NCI-H128 (cell line): ENCODE results near the gene RAPSN.

Experiments used
- DNase-seq: peaks from one replicate; lab custom pipeline; 2025; ENCODE audit not compliant: unreplicated experiment; lab: John Stamatoyannopoulos, UW

RAPSN gene

DNA sequence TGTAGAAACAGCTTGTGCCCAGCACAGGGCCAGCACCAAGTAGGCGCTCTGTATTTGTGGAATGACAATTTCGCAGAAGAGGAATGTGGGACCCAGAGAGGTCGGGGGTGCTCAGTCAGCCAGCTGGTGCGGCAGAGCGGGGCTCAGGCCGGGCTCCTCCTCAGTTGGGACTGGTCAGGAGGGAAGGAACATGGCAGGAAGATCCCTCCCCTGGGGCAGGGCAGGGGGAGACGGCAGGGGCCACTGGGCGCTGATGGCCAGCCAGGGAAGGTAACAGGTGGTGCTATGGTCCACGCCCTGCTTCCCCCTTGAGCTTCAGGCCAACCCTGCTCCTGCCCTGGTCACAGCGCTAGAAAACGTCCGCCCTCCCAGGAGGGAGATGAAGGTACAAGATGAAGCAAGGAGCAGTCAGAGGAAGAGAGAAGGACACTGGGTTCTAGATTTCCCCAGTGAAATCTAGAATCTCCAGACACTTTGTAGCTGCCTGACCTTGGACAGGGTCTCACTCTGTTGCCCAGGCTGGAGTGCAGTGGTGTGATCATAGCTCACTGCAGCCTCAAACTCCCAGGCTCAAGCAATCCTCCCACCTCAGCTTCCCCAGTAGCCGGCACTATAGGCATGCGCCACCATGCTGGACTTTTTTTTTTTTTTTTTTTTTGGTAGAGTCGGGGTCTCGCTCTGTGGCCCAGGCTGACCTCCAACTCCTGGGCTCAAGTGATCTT is 57.1 kb downstream of the RAPSN start:
- DNase-seq: no peak

DNA sequence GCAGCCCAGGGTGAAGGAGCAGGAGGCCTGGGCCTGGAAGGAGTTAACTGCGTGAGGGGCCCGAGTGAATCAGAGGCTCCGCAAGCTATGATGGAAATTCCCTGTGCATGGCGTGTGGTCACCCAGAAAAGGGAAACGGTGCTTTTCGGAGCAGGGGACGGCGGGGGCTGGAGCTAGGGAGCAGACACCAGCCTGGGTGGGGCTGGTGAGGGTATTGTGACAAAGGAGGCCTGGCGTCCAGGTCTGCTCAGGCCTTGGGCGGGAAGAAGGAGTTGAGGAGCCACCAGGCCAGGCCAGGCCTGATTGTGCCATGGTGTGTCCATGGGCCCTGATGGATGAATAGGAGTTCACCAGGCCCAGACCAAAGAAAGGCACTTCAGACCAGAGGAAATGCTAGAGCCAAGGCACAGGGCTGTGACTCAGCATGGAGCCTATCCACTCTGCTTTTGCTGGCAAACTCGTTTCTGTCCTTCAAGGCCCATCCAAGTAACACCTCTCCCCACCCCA is 57.8 kb downstream of the RAPSN start:
- DNase-seq: no peak

DNA sequence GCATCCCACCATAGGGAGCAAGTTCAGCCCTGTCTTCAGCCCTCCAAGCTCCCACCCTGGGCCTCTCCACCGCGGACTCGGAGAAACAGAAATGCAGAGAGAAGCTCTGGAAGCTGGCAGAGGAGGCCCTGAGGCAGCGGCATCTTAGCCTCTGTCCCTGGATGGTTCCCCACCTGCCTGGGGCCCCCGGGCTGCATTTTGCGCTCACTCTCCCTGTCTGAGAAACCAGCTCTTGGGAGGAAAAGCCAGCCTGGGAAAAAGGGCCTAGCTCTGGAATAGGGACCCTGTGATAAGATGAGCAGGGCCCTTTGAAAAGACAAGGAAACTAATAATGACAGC is 58.5 kb downstream of the RAPSN start:
- DNase-seq: no peak

DNA sequence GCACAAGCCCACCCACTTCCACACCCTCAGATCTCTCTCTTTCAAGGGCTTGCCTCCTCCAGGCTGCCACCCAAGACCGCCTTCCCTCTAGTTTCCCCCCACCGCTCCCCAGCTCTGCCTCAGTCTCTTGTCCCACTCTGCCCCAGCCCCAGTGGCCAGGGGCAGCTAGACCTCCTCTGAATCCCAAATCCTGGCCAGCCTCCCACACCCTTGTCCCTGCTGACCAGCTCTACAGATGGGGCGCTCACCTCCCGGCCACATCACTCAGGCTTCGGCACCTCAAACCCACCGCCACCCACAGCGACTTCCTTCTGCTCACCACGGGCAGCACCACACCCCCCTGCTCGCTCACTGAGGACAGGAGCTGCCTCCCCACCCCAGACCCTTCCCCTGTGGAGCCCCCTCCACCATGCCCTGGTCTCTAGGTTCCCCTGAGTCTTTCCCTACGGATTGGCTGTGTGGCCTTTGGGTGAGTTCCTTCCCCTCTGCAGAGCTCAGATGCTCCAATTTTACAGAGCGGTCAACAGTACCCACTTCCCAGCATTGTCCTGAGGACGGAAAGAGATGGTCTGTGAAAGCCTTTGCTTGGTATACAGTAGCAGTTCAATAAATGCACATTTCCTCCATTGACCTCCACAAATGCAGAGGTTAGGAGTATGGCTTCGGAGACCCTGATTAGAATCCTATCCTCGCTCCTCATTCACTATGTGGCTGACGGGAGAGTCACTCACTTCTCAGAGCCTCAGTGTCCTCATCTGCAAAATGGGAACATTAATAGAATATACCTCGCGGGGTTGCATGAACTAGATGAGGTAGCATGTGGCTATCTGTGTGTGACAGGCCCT is 59.1 kb downstream of the RAPSN start:
- no peak for DNase-seq

DNA sequence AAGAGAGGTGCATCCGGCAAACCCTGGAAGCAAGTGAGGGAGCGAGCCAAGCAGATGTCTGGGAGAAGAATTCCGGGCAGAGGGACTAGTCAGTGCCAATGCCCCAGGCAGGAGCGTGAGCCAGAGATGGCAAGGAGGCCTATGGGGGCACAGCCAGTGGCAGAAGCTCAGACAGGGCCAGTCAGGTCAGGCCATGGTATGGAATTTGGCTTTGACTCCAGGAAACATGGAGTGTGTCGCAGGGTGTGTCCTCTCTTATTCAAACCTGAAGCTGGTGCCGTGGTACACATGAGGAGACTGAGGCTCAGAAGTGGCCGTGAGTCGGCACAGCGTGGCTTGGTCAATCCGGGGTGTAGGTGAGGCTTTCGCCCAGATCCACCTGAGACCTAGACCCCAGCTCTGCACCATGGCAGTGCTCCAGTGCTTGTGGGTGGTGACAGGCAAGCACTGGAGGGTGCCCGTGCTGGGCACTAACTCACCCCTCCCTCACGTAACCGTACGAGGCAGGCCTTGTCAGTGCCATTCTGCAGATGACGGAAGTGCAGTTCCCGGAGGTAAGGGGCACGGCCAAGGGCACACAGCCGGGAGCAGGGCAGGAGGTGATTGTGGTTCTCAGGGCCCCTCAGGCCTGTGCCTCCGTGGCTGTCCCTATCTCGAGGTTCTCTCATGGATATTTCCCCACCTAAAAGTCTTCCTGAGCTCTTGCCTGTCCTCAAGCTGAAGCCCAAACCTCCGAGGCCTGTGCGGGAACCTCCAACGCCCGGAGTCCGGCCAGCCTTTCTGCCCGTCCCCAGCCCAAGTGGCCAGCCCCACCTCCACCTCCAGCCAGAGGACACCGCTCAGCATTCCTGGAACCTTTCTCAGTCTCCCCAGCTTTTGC is 60.0 kb downstream of the RAPSN start:
- no peak for DNase-seq

DNA sequence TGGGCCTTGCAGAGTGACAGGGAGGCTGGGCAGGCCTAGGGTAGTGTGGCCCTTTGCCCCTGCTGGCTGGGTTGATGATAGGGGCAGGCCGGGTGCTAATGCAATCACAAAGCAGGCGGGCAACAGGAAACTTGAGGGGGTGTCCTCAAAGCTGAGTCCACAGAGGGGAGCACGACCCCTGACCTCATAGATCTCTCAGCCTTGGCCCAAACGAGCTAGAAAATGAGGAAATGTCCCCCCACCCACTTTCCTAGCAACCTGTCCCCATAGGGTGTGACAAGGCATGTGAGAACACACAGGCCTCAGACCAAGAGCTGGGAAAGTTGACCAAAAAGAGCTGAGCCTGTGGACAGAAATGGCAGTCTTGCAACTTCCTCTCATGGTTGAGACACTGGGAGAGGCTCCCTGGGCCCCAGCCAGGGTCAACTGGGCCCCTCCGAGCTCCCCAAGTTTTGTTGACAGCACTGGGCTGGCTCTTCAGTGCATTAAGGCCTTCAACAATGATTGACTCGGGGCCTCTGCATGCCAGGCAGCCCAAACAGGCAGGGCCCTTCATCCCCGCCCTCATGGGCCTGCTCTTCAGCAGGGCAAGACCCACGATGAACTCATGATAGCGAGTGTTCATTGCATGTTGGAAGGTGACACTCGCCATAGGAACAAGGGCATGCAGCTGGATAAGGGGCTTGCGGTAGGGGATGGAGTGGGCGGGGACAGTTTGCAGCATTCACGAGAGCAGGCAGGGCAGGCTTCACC is 60.8 kb downstream of the RAPSN start:
- DNase-seq: no peak
